ENCODE data around the gene HAUS5.
A peak's percentile ranks its signal among the peaks of the same experiment; 100 is the strongest.

HAUS5 gene

GRCh38 chr19:35673121-35673804, 60.7 kb downstream of the HAUS5 start:
- DNase-seq, result peak; percentile 43 to 69

All from SW 1271 (cell line).